SK-N-SH treated with all-trans-retinoic acid at 6 μM for 48 hours (cell line): ENCODE measurements around the gene ARHGEF7.

Source experiments
- ATAC-seq: fragments of 200-7000 bp; cut with Tn5 transposase; 3 replicates; pipeline ENCODE4 v1.9.1; 2020; ENCODE audit warnings: mild to moderate bottlenecking, moderate library complexity
- ARNTL ChIP-seq: fragments of 450-650 bp; formaldehyde crosslinking; IDR thresholded peaks from 2 replicates; pipeline ENCODE4 v1.5.0; 2020; ENCODE audit warnings: low read depth, mild to moderate bottlenecking, moderate library complexity, borderline replicate concordance
- BACH2 ChIP-seq: fragments of 250-450 bp; sonication (Bioruptor Pico); IDR thresholded peaks from 2 replicates; pipeline ENCODE4 v1.9.0; 2021; ENCODE audit warnings: mild to moderate bottlenecking, borderline replicate concordance
- CSDC2 ChIP-seq: fragments of 250-450 bp; sonication (Bioruptor Pico); IDR thresholded peaks from 2 replicates; pipeline ENCODE4 v1.5.0; 2020; ENCODE audit warnings: mild to moderate bottlenecking, moderate library complexity
- ESRRG ChIP-seq: fragments of 250-450 bp; sonication (Bioruptor Pico); IDR thresholded peaks from 2 replicates; pipeline ENCODE4 v1.6.1; 2021; ENCODE audit warnings: mild to moderate bottlenecking
- GLIS3 ChIP-seq: fragments of 250-450 bp; sonication (Bioruptor Pico); IDR thresholded peaks from 2 replicates; pipeline ENCODE4 v1.5.0; 2020; ENCODE audit warnings: mild to moderate bottlenecking, moderate library complexity
- ISL1 ChIP-seq: fragments of 250-450 bp; sonication (Bioruptor Pico); IDR thresholded peaks from 2 replicates; pipeline ENCODE4 v2.1.2; 2022; ENCODE audit warnings: mild to moderate bottlenecking, moderate library complexity
- OSR1 ChIP-seq: fragments of 250-450 bp; sonication (Bioruptor Pico); IDR thresholded peaks from 2 replicates; pipeline ENCODE4 v1.8.0; 2022; ENCODE audit warnings: moderate library complexity, mild to moderate bottlenecking, inconsistent platforms
- PPARA ChIP-seq: fragments of 250-450 bp; sonication (Bioruptor Pico); IDR thresholded peaks from 2 replicates; pipeline ENCODE4 v1.5.0; 2020; ENCODE audit warnings: mild to moderate bottlenecking, borderline replicate concordance
- RARB ChIP-seq: fragments of 250-450 bp; sonication (Bioruptor Pico); IDR thresholded peaks from 2 replicates; pipeline ENCODE4 v1.8.0; 2021; ENCODE audit warnings: mild to moderate bottlenecking, moderate library complexity
- SNAI2 ChIP-seq: fragments of 250-450 bp; sonication (Bioruptor Pico); IDR thresholded peaks from 2 replicates; pipeline ENCODE4 v1.5.0; 2020; ENCODE audit warnings: mild to moderate bottlenecking, moderate library complexity
- ZC3H10 ChIP-seq: fragments of 250-450 bp; sonication (Bioruptor Pico); IDR thresholded peaks from 2 replicates; pipeline ENCODE4 v1.5.1; 2021; ENCODE audit warnings: mild to moderate bottlenecking, moderate library complexity
- ZFP3 ChIP-seq: fragments of 250-450 bp; sonication (Bioruptor Pico); IDR thresholded peaks from 2 replicates; pipeline ENCODE4 v1.5.0; 2020; ENCODE audit warnings: mild to moderate bottlenecking, moderate library complexity
- ZFP30 ChIP-seq: fragments of 450-650 bp; formaldehyde crosslinking; IDR thresholded peaks from 2 replicates; pipeline ENCODE4 v1.5.0; 2022; ENCODE audit warnings: mild to moderate bottlenecking, moderate library complexity
- ZNF70 ChIP-seq: fragments of 450-650 bp; formaldehyde crosslinking; IDR thresholded peaks from 2 replicates; pipeline ENCODE4 v1.5.0; 2020; ENCODE audit warnings: mild to moderate bottlenecking, moderate library complexity
- ZNF8 ChIP-seq: fragments of 450-650 bp; formaldehyde crosslinking; IDR thresholded peaks from 2 replicates; pipeline ENCODE4 v1.5.0; 2020; ENCODE audit warnings: mild to moderate bottlenecking, moderate library complexity
- TF ChIP-seq, protein P1 (sequence below): fragments of 250-450 bp; sonication (Bioruptor Pico); IDR thresholded peaks from 2 replicates; pipeline ENCODE4 v1.8.0; 2021; ENCODE audit warnings: low read depth, mild to moderate bottlenecking, moderate library complexity, borderline replicate concordance
- TF ChIP-seq, protein P2 (sequence below): fragments of 250-450 bp; sonication (Bioruptor Pico); IDR thresholded peaks from 2 replicates; pipeline ENCODE4 v1.5.0; 2020; ENCODE audit warnings: mild to moderate bottlenecking, moderate library complexity
- TF ChIP-seq, protein P3 (sequence below): fragments of 250-450 bp; sonication (Bioruptor Pico); IDR thresholded peaks from 2 replicates; pipeline ENCODE4 v1.8.0; 2020; ENCODE audit warnings: mild to moderate bottlenecking, moderate library complexity, borderline replicate concordance
- TF ChIP-seq, protein P4 (sequence below): fragments of 250-450 bp; sonication (Bioruptor Pico); IDR thresholded peaks from 2 replicates; pipeline ENCODE4 v1.5.1; 2021; ENCODE audit warnings: mild to moderate bottlenecking, moderate library complexity
- TF ChIP-seq, protein P5 (sequence below): fragments of 250-450 bp; sonication (Bioruptor Pico); IDR thresholded peaks from 2 replicates; pipeline ENCODE4 v1.5.1; 2020; ENCODE audit warnings: low read depth, mild to moderate bottlenecking, moderate library complexity

The ARHGEF7 gene

DNA sequence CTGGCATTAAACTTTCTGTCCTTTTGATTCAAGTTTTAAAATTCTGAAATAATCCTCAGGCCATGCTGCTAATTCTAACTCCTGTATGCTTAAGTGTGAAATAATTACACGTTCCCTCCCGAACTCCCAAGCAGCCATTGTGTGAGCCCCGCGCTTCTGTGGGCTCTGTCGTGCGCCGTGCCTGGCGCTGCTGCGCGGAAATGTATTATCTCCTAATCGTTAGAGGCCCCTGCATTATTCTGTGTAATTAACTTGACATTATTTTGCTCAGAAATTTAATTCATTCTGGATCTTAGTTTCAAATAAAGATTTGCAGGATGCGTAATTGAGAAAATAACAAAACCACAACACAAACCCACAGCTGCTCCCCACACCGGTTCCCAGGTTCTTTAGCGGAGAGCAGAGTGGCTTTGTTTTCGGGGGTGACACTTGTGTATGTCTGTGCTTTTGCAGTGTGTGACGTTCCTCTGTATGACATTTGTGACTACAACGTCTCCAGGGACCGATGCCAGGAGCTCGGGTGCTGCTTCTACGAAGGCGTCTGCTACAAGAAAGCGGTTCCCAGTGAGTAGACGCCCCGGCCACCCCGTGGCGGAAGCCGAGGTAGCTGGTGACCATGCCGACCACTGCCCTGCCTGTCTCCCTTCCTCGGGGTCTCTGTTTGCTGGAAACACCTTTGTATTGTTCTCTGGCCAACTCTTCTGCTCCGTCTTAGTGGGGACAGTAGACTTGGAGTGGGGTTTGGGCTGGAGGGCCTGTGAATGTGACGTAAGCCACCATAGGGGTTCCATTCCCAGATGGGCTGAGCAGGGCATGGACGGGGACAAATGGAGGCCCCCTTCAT is 212.8 kb downstream of the ARHGEF7 start:
- TF ChIP-seq ZC3H10 (CRISPR knock-in tag) (no peak), ZNF70 (CRISPR knock-in tag) (no peak), OSR1 (CRISPR knock-in tag) (no peak), CSDC2 (CRISPR knock-in tag) (no peak), ZFP30 (CRISPR knock-in tag) (no peak), ESRRG (no peak), BACH2 (CRISPR knock-in tag) (no peak), ARNTL (no peak), RARB (CRISPR knock-in tag) (no peak), ZNF8 (CRISPR knock-in tag) (no peak), ZFP3 (CRISPR knock-in tag) (no peak), ISL1 (no peak), GLIS3 (CRISPR knock-in tag) (no peak), PPARA (CRISPR knock-in tag) (no peak)
- TF ChIP-seq, protein P1, sequence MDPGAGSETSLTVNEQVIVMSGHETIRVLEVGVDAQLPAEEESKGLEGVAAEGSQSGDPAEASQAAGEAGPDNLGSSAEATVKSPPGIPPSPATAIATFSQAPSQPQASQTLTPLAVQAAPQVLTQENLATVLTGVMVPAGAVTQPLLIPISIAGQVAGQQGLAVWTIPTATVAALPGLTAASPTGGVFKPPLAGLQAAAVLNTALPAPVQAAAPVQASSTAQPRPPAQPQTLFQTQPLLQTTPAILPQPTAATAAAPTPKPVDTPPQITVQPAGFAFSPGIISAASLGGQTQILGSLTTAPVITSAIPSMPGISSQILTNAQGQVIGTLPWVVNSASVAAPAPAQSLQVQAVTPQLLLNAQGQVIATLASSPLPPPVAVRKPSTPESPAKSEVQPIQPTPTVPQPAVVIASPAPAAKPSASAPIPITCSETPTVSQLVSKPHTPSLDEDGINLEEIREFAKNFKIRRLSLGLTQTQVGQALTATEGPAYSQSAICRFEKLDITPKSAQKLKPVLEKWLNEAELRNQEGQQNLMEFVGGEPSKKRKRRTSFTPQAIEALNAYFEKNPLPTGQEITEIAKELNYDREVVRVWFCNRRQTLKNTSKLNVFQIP: no peak
- TF ChIP-seq, protein P2, sequence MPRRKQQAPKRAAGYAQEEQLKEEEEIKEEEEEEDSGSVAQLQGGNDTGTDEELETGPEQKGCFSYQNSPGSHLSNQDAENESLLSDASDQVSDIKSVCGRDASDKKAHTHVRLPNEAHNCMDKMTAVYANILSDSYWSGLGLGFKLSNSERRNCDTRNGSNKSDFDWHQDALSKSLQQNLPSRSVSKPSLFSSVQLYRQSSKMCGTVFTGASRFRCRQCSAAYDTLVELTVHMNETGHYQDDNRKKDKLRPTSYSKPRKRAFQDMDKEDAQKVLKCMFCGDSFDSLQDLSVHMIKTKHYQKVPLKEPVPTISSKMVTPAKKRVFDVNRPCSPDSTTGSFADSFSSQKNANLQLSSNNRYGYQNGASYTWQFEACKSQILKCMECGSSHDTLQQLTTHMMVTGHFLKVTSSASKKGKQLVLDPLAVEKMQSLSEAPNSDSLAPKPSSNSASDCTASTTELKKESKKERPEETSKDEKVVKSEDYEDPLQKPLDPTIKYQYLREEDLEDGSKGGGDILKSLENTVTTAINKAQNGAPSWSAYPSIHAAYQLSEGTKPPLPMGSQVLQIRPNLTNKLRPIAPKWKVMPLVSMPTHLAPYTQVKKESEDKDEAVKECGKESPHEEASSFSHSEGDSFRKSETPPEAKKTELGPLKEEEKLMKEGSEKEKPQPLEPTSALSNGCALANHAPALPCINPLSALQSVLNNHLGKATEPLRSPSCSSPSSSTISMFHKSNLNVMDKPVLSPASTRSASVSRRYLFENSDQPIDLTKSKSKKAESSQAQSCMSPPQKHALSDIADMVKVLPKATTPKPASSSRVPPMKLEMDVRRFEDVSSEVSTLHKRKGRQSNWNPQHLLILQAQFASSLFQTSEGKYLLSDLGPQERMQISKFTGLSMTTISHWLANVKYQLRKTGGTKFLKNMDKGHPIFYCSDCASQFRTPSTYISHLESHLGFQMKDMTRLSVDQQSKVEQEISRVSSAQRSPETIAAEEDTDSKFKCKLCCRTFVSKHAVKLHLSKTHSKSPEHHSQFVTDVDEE: no peak
- TF ChIP-seq, protein P3, sequence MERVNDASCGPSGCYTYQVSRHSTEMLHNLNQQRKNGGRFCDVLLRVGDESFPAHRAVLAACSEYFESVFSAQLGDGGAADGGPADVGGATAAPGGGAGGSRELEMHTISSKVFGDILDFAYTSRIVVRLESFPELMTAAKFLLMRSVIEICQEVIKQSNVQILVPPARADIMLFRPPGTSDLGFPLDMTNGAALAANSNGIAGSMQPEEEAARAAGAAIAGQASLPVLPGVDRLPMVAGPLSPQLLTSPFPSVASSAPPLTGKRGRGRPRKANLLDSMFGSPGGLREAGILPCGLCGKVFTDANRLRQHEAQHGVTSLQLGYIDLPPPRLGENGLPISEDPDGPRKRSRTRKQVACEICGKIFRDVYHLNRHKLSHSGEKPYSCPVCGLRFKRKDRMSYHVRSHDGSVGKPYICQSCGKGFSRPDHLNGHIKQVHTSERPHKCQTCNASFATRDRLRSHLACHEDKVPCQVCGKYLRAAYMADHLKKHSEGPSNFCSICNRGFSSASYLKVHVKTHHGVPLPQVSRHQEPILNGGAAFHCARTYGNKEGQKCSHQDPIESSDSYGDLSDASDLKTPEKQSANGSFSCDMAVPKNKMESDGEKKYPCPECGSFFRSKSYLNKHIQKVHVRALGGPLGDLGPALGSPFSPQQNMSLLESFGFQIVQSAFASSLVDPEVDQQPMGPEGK (CRISPR knock-in tag): no peak
- ATAC-seq: no peak

DNA sequence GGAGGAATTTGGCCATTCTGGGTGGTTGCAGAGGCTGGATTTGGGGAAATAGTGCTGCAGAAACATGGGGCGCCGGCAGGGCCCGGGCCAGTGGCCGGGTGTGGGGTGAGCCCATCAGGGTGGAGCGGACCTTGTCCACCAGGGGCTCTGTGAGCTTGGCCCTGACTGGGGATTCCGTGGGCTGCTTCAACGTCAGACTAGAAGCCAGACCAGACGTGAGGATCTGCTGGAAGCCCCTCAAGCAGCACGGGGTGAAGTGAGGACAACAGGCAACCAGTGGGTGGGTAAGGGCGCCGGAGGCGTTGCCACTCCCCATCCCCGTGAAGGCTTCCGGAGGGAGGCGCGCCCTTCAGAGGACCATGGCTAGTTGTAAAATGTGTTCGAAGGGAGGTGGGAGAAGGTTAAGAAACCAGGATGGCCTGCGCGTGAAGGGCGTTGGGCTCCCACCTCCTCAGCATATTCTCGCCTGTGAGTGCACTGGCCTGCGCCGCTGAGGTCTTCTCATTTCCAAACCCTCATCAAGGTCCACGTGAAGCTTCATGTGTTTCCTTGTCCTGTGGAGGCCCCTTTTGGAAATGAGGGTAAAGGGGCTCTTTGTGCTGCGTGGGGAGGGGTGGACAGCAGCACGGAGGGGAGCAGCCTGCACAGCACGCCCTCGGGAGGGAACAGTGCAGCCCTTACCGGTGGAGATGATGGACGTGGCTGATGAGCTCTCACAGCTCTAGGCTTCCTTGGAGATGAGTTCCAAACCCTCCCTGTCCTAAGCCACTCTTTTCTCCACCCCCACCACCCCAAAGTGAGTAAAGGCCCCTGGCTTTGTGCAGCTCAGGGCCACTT is 213.7 kb downstream of the ARHGEF7 start:
- TF ChIP-seq RARB (CRISPR knock-in tag): no peak
- no peak for TF ChIP-seq ESRRG
- TF ChIP-seq, protein P4, sequence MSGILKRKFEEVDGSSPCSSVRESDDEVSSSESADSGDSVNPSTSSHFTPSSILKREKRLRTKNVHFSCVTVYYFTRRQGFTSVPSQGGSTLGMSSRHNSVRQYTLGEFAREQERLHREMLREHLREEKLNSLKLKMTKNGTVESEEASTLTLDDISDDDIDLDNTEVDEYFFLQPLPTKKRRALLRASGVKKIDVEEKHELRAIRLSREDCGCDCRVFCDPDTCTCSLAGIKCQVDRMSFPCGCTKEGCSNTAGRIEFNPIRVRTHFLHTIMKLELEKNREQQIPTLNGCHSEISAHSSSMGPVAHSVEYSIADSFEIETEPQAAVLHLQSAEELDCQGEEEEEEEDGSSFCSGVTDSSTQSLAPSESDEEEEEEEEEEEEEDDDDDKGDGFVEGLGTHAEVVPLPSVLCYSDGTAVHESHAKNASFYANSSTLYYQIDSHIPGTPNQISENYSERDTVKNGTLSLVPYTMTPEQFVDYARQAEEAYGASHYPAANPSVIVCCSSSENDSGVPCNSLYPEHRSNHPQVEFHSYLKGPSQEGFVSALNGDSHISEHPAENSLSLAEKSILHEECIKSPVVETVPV: no peak
- no peak for TF ChIP-seq OSR1 (CRISPR knock-in tag)
- TF ChIP-seq, protein P2: no peak
- TF ChIP-seq ARNTL: no peak
- TF ChIP-seq CSDC2 (CRISPR knock-in tag): no peak
- TF ChIP-seq, protein P5, sequence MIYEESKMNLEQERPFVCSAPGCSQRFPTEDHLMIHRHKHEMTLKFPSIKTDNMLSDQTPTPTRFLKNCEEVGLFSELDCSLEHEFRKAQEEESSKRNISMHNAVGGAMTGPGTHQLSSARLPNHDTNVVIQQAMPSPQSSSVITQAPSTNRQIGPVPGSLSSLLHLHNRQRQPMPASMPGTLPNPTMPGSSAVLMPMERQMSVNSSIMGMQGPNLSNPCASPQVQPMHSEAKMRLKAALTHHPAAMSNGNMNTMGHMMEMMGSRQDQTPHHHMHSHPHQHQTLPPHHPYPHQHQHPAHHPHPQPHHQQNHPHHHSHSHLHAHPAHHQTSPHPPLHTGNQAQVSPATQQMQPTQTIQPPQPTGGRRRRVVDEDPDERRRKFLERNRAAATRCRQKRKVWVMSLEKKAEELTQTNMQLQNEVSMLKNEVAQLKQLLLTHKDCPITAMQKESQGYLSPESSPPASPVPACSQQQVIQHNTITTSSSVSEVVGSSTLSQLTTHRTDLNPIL (CRISPR knock-in tag): no peak
- no peak for TF ChIP-seq SNAI2
- no peak for TF ChIP-seq BACH2 (CRISPR knock-in tag)
- no peak for TF ChIP-seq PPARA (CRISPR knock-in tag)
- ATAC-seq: no peak
